CD14-positive monocyte (primary cell): ENCODE data around the gene RPL10. TPM values are rescaled to one million over a fixed set of nuclear protein-coding genes. Genes with fewer than 3 reads are reported as not detected.

Experiments used
- DNase-seq, 3 donors: peaks; one replicate each; pipeline ENCODE4 v3.0.0-alpha.2; 2011 to 2022
- H2AFZ ChIP-seq: 2 replicates; pipeline ENCODE4 v1.6.0; 2012; ENCODE audit warnings: mild to moderate bottlenecking, low read depth, low read length, inconsistent platforms; ENCODE audit not compliant: insufficient read depth, poor library complexity, severe bottlenecking
- H3K27ac ChIP-seq, 2 donors: 1 replicate in 1 of 2; 2 replicates in 1 of 2; pipeline ENCODE4 v1.5.1; 2012 to 2013; ENCODE audit warnings: low read length in 2 of 2, control low read depth in 1 of 2, inconsistent platforms in 1 of 2, low read depth in 1 of 2, mild to moderate bottlenecking in 1 of 2
- H3K27me3 ChIP-seq, 2 donors: one replicate each; pipeline versions ENCODE4 v1.6.0 to v1.6.1; 2011 to 2013; ENCODE audit warnings: low read length in 2 of 2; ENCODE audit not compliant: control insufficient read depth in 2 of 2, insufficient read depth in 2 of 2
- H3K36me3 ChIP-seq, 2 donors: replicated peaks in 1 of 2; 1 replicate in 1 of 2; 2 replicates in 1 of 2; pipeline versions ENCODE4 v1.5.1 to v1.6.1; 2012 to 2013; ENCODE audit warnings: low read length in 2 of 2, control low read depth in 1 of 2, inconsistent platforms in 1 of 2, mild to moderate bottlenecking in 1 of 2; ENCODE audit not compliant: insufficient read depth in 2 of 2, control insufficient read depth in 1 of 2
- H3K4me1 ChIP-seq, 2 donors: 1 replicate in 1 of 2; 2 replicates in 1 of 2; pipeline versions ENCODE4 v1.5.1 to v1.6.1; 2012 to 2013; ENCODE audit warnings: low read length in 2 of 2, control low read depth in 1 of 2, inconsistent platforms in 1 of 2, mild to moderate bottlenecking in 1 of 2, moderate library complexity in 1 of 2; ENCODE audit not compliant: insufficient read depth in 2 of 2, control insufficient read depth in 1 of 2
- H3K4me2 ChIP-seq: replicated peaks from 2 replicates; pipeline ENCODE3; 2012; ENCODE audit warnings: low read length, moderate library complexity, mild to moderate bottlenecking; ENCODE audit not compliant: poor library complexity, severe bottlenecking; ENCODE audit errors: extremely low read depth
- H3K4me3 ChIP-seq, 3 experiments: fragments of 200-600 bp in 1 of 3; sonication (generic) in 1 of 3; replicated peaks in 1 of 3; 1 replicate in 2 of 3; 2 replicates in 1 of 3; pipeline ENCODE4 v1.5.1; 2011 to 2013; ENCODE audit warnings: low read length in 3 of 3, mild to moderate bottlenecking in 3 of 3, control low read depth in 2 of 3, low read depth in 2 of 3, inconsistent platforms in 1 of 3, moderate library complexity in 1 of 3
- H3K79me2 ChIP-seq: 2 replicates; pipeline ENCODE4 v1.6.0; 2012; ENCODE audit warnings: mild to moderate bottlenecking, control low read depth, inconsistent platforms, low read length, moderate library complexity; ENCODE audit not compliant: insufficient read depth
- H3K9ac ChIP-seq: 2 replicates; pipeline ENCODE4 v1.6.0; 2017; ENCODE audit warnings: low read length, mild to moderate bottlenecking; ENCODE audit not compliant: insufficient read depth, poor library complexity, severe bottlenecking
- H3K9me3 ChIP-seq, 2 donors: replicated peaks in 1 of 2; 1 replicate in 1 of 2; 2 replicates in 1 of 2; pipeline versions ENCODE4 v1.5.1 to v1.6.1; 2012 to 2013; ENCODE audit warnings: low read length in 2 of 2, control low read depth in 1 of 2; ENCODE audit not compliant: control insufficient read depth in 1 of 2, insufficient read depth in 1 of 2
- H4K20me1 ChIP-seq: 2 replicates; pipeline ENCODE4 v1.6.0; 2012; ENCODE audit warnings: mild to moderate bottlenecking, low read length, control low read depth, moderate library complexity; ENCODE audit not compliant: insufficient read depth
- H3K27ac Mint-ChIP-seq, 7 donors: one replicate each; pipeline ENCODE4 v1.8.0; 2020; ENCODE audit warnings: mild to moderate bottlenecking in 7 of 7, mixed read lengths in 7 of 7, moderate library complexity in 6 of 7, inconsistent platforms in 2 of 7
- H3K27me3 Mint-ChIP-seq, 3 donors: one replicate each; pipeline ENCODE4 v1.8.0; 2021 to 2022; ENCODE audit warnings: low read depth in 3 of 3, mild to moderate bottlenecking in 3 of 3, mixed read lengths in 3 of 3, moderate library complexity in 3 of 3, inconsistent platforms in 1 of 3
- H3K36me3 Mint-ChIP-seq, 2 donors: one replicate each; pipeline ENCODE4 v1.8.0; 2020; ENCODE audit warnings: mixed read lengths in 2 of 2, inconsistent platforms in 1 of 2, mild to moderate bottlenecking in 1 of 2
- H3K4me1 Mint-ChIP-seq: one replicate; pipeline ENCODE4 v1.8.0; 2020; ENCODE audit warnings: mild to moderate bottlenecking, mixed read lengths
- H3K4me3 Mint-ChIP-seq, 2 donors: one replicate each; pipeline ENCODE4 v1.8.0; 2020; ENCODE audit warnings: mild to moderate bottlenecking in 2 of 2, mixed read lengths in 2 of 2, moderate library complexity in 1 of 2
- H3K9me3 Mint-ChIP-seq, 7 donors: one replicate each; pipeline ENCODE4 v1.8.0; 2020 to 2022; ENCODE audit warnings: mixed read lengths in 7 of 7, mild to moderate bottlenecking in 6 of 7, moderate library complexity in 6 of 7, inconsistent platforms in 2 of 7
- WGBS: methylation state at CpG from one replicate; pipeline ENCODE4 v1.1.5; 2013; ENCODE audit warnings: missing lambda C conversion rate; ENCODE audit not compliant: insufficient coverage; 5-methylcytosine and 5-hydroxymethylcytosine counted together
- intact Hi-C, 2 donors: fragments of 100-400 bp; cut with micrococcal nuclease; formaldehyde crosslinking; loops; one replicate each; pipeline versions ENCODE4 v1.15.0 to v1.15.1; 2023
- polyA plus RNA-seq, 3 donors: library from polyadenylated mRNA; depleted of rRNA in 1 of 3; unstranded in 2 of 3; stranded (reverse) in 1 of 3; fragments of 300-500 nt in 2 of 3; fragments of >200 nt in 1 of 3; fragmentation: Illumina TruSeq in 2 of 3; gene quantifications; 1 replicate in 2 of 3; 2 replicates in 1 of 3; pipeline ENCODE4 v1.2.3, GENCODE V29; 2012 to 2021
- TF ChIP-seq, protein P1 (sequence below): fragments of 200-600 bp; IDR thresholded peaks from one replicate; pipeline ENCODE4 v1.8.0; 2022; ENCODE audit warnings: antibody characterized with exemption, mild to moderate bottlenecking

RPL10 gene
- polyA plus RNA-seq, 3 donors, result 1,536 to 5,639 (median 1,724) TPM

DNA sequence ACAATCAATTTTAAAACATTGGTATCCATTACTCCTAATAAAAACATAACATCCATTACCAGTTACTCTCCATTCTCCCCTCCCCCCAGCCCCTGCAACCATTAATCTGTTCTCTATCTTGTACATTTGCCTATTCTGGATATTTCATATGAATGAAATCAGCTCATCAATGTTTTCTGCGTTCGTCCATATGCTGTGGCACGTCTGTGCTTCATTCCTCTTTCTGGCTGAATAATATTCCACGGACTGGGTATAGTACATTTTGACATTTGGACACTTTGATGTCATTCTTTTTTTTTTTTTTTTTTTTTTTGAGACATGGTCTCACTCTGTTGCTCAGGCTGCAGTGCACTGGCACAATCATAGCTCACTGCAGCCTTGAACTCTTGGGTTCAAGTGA is 5.7 kb downstream of the RPL10 start:
- Histone ChIP-seq H3K4me2 (no peak overlapping the region), H3K9me3 (no peaks in the 10 kb centered on the region), H3K4me3 (no peak overlapping the region), H3K79me2 (peaks cover 33% of the 10 kb centered on the region), H3K4me1 (peaks cover 25 to 26% of the 10 kb centered on the region in 2 donors), H4K20me1 (peaks cover 59% of the 10 kb centered on the region), H3K27ac (no peak overlapping the region), H3K9ac (no peak overlapping the region), H3K36me3 (peaks cover 37 to 42% of the 10 kb centered on the region in 2 donors), H2AFZ (no peak overlapping the region), H3K27me3 (no peaks in the 10 kb centered on the region)
- H3K4me3 Mint-ChIP-seq, result no peak overlapping the region
- H3K4me1 Mint-ChIP-seq, result peaks cover 22% of the 10 kb centered on the region
- WGBS, result no CpG with 5 or more reads among the region's 4 CpGs
- H3K27me3 Mint-ChIP-seq, result peaks cover 0 to 13% (median 0%) of the 10 kb centered on the region in 3 donors
- intact Hi-C loops, result loop anchor here in 1 of 2 donors (5.0 kb wide), 1 partner anchor 33 kb away; the partner anchor contains the start of gene GDI1
- H3K9me3 Mint-ChIP-seq, result peaks cover 0 to 7% (median under 1%) of the 10 kb centered on the region in 7 donors
- DNase-seq, result no peak
- peaks cover 40 to 53% of the 10 kb centered on the region in 2 donors for H3K36me3 Mint-ChIP-seq
- no peak overlapping the region for H3K27ac Mint-ChIP-seq
- TF ChIP-seq, protein P1, sequence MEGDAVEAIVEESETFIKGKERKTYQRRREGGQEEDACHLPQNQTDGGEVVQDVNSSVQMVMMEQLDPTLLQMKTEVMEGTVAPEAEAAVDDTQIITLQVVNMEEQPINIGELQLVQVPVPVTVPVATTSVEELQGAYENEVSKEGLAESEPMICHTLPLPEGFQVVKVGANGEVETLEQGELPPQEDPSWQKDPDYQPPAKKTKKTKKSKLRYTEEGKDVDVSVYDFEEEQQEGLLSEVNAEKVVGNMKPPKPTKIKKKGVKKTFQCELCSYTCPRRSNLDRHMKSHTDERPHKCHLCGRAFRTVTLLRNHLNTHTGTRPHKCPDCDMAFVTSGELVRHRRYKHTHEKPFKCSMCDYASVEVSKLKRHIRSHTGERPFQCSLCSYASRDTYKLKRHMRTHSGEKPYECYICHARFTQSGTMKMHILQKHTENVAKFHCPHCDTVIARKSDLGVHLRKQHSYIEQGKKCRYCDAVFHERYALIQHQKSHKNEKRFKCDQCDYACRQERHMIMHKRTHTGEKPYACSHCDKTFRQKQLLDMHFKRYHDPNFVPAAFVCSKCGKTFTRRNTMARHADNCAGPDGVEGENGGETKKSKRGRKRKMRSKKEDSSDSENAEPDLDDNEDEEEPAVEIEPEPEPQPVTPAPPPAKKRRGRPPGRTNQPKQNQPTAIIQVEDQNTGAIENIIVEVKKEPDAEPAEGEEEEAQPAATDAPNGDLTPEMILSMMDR, result no peak

DNA sequence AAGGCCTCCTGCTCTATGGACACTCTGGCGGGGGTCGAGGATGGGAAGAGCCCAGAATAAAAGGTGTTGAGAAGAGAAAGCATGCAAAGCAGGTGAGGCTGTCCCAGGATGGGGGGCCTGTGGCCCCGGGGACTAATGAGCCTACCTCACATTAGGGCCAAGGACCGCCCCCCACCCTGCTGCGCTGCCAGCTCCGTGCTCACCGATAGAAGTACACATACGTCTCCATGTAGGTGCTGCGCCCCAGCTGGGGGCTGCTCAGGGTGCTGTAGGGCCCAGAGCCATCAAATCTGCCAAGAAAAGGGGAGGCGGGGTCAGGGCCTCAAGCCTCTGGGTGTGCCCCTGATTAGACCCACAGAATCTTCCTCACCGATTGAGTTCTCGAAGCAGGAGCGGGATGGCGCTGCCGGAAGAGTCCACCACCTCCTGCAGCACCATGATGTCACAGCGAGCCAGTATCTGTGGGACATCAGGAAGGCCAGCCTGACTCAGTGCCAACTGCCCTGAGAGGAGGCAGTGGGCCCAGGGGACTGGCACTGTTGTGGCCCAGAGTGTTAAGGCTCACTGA is 6.5 kb downstream of the RPL10 start:
- H3K9me3 ChIP-seq, result no peaks in the 10 kb centered on the region

More for the DNA sequence above, 6.5 kb downstream of the RPL10 start:
- no peak overlapping the region for H3K27ac ChIP-seq
- H3K9ac ChIP-seq, result no peak overlapping the region
- Mint-ChIP-seq H3K4me3 (no peak overlapping the region), H3K27ac (peak overlapping the region in 2 of 7 donors; percentile 7 to 46), H3K27me3 (peaks cover 0 to 14% (median 2%) of the 10 kb centered on the region in 3 donors), H3K9me3 (peaks cover 0 to 6% (median 0%) of the 10 kb centered on the region in 7 donors), H3K4me1 (peaks cover 17% of the 10 kb centered on the region), H3K36me3 (peaks cover 32 to 45% of the 10 kb centered on the region in 2 donors)
- TF ChIP-seq, protein P1, result no peak
- no peak overlapping the region for H3K4me2 ChIP-seq
- intact Hi-C loops, result loop anchor here in 1 of 2 donors (5.0 kb wide), 2 partner anchors 33 to 113 kb away; partner anchors contain the start of genes FAM3A and GDI1
- H3K4me1 ChIP-seq, result peaks cover 22% of the 10 kb centered on the region in 2 donors
- no peak for DNase-seq
- peaks cover 50% of the 10 kb centered on the region for H4K20me1 ChIP-seq
- H2AFZ ChIP-seq, result no peak overlapping the region
- no CpG with 5 or more reads among the region's 16 CpGs for WGBS
- H3K4me3 ChIP-seq, result no peak overlapping the region
- H3K36me3 ChIP-seq, result peaks cover 29 to 34% of the 10 kb centered on the region in 2 donors
- peaks cover 29% of the 10 kb centered on the region for H3K79me2 ChIP-seq
- H3K27me3 ChIP-seq, result no peaks in the 10 kb centered on the region
